ENCODE results near the gene EFHD2.
"Not testable (repeated sequence)": the region's sequence is repeated elsewhere in the genome, so short reads cannot be mapped to it uniquely, and the experiment has no call there.

EFHD2 gene

GRCh38 chr1:15430787-15431570 is 21.3 kb downstream of the EFHD2 start:
- DNase-seq (ENCODE audit: low read depth), result peak; percentile 60

- DNase-seq (ENCODE audit: low read depth), result no peak
Observed at GRCh38 chr1:15431571-15431948, 21.9 kb downstream of the EFHD2 start.

GRCh38 chr1:15432324-15432723 is 22.6 kb downstream of the EFHD2 start:
- DNase-seq (ENCODE audit: low read depth), result no peak

GRCh38 chr1:15433471-15433870 is 23.8 kb downstream of the EFHD2 start:
- no peak for DNase-seq (ENCODE audit: low read depth)

GRCh38 chr1:15434739-15435138 is 25.1 kb downstream of the EFHD2 start:
- not testable (repeated sequence) for DNase-seq (ENCODE audit: low read depth)

- no peak for DNase-seq (ENCODE audit: low read depth)
Observed at GRCh38 chr1:15435239-15436077, 25.8 kb downstream of the EFHD2 start.

GRCh38 chr1:15436881-15437442 is 27.3 kb downstream of the EFHD2 start:
- DNase-seq (ENCODE audit: low read depth), result no peak

- DNase-seq (ENCODE audit: low read depth), result no peak
Observed at GRCh38 chr1:15439325-15439724, 29.6 kb downstream of the EFHD2 start.

- DNase-seq (ENCODE audit: low read depth), result no peak
Observed at GRCh38 chr1:15440357-15440756, 30.7 kb downstream of the EFHD2 start.

GRCh38 chr1:15441247-15441646 is 31.6 kb downstream of the EFHD2 start:
- no peak for DNase-seq (ENCODE audit: low read depth)

- DNase-seq (ENCODE audit: low read depth), result no peak
Observed at GRCh38 chr1:15442119-15442518, 32.4 kb downstream of the EFHD2 start.

GRCh38 chr1:15442759-15443158 is 33.1 kb downstream of the EFHD2 start:
- no peak for DNase-seq (ENCODE audit: low read depth)

GRCh38 chr1:15443281-15443680 is 33.6 kb downstream of the EFHD2 start:
- no peak for DNase-seq (ENCODE audit: low read depth)

GRCh38 chr1:15444468-15445389 is 35.0 kb downstream of the EFHD2 start:
- DNase-seq (ENCODE audit: low read depth), result no peak

GRCh38 chr1:15445390-15446122 is 35.9 kb downstream of the EFHD2 start:
- DNase-seq (ENCODE audit: low read depth), result no peak

GRCh38 chr1:15446212-15446611 is 36.5 kb downstream of the EFHD2 start:
- no peak for DNase-seq (ENCODE audit: low read depth)

- no peak for DNase-seq (ENCODE audit: low read depth)
Observed at GRCh38 chr1:15448877-15449462, 39.3 kb downstream of the EFHD2 start.

GRCh38 chr1:15449567-15449966 is 39.9 kb downstream of the EFHD2 start:
- DNase-seq (ENCODE audit: low read depth), result no peak

- no peak for DNase-seq (ENCODE audit: low read depth)
Observed at GRCh38 chr1:15451014-15451722, 41.5 kb downstream of the EFHD2 start.

GRCh38 chr1:15452216-15452615 is 42.5 kb downstream of the EFHD2 start:
- no peak for DNase-seq (ENCODE audit: low read depth)

Data from activated gamma-delta T cell treated with anti-CD3 and anti-CD28 coated beads, Interleukin-2, amount 50 U/mL, for 16 hours (primary cell).